ENCODE data around the gene ANKS3. TPM values are rescaled to one million over a fixed set of nuclear protein-coding genes. Genes with fewer than 3 reads are reported as not detected.

ANKS3 gene
- polyA plus RNA-seq, 1 donor (not counting 4 experiments of a cell fraction or from before 2014, with no cell fraction given), result 11.7 TPM

- no peaks in the 10 kb centered on the region for H3K9me1 ChIP-seq (ENCODE audit: control insufficient read depth, extremely low read depth, insufficient read depth, low read length)
- DNase-seq (ENCODE audit: low read depth, low spot score) (no peak), FAIRE-seq (no peak)
- no peak overlapping the region for H3K27ac ChIP-seq (ENCODE audit: control insufficient read depth, insufficient read depth, low read length)
- dilution Hi-C loops (cut with MboI; ENCODE audit: extremely low pct_ligation_motif_present, low sequenced_read_pairs), result no loop called here
- H3K4me2 ChIP-seq (ENCODE audit: control insufficient read depth, extremely low read depth, insufficient read depth, low read depth, low read length), result no peak overlapping the region
- H3K9ac ChIP-seq (ENCODE audit: control insufficient read depth, extremely low read depth, insufficient read depth, low read length), result no peak overlapping the region
- H3K4me1 ChIP-seq (ENCODE audit: control insufficient read depth, extremely low read depth, insufficient read depth, low read length), result peaks cover 3% of the 10 kb centered on the region
- no peak overlapping the region for H2AFZ ChIP-seq (ENCODE audit: control insufficient read depth, low read length)
- no peaks in the 10 kb centered on the region for H3K9me3 ChIP-seq (ENCODE audit: control insufficient read depth, low read depth, low read length)
- no peaks in the 10 kb centered on the region for H3K27me3 ChIP-seq (ENCODE audit: control insufficient read depth, extremely low read depth, insufficient read depth, low read length)
- no peak overlapping the region for H3K4me3 ChIP-seq (ENCODE audit: control insufficient read depth in 2 of 3, extremely low read depth in 1 of 3, insufficient read depth in 2 of 3, low read depth in 1 of 3, low read length in 3 of 3)
- no peaks in the 10 kb centered on the region for H4K20me1 ChIP-seq (ENCODE audit: control insufficient read depth, extremely low read depth, insufficient read depth, low read length)
- H3K36me3 ChIP-seq (ENCODE audit: control insufficient read depth in 2 of 2, extremely low read depth in 1 of 2, insufficient read depth in 2 of 2, low read length in 2 of 2), result peaks cover 19 to 29% of the 10 kb centered on the region in 2 experiments
- no peaks in the 10 kb centered on the region for H3K79me2 ChIP-seq (ENCODE audit: control insufficient read depth, insufficient read depth, low read length)
- TF ChIP-seq EZH2 (IDR thresholded peaks at IDR 0.05; ENCODE audit: low read length) (no peak), CTCF (optimal IDR thresholded peaks at IDR 0.05 in 1 of 3, IDR thresholded peaks at IDR 0.05 in 1 of 3, conservative IDR thresholded peaks at IDR 0.05 in 1 of 3; ENCODE audit: extremely low read depth in 1 of 3, insufficient read depth in 2 of 3, low read length in 3 of 3) (no peak)
Measured at GRCh38 chr16:4698321-4699045, 35.6 kb downstream of the ANKS3 start.

GRCh38 chr16:4697848-4698291 is 36.2 kb downstream of the ANKS3 start:
- FAIRE-seq, result no peak

More at GRCh38 chr16:4697848-4698291, 36.2 kb downstream of the ANKS3 start:
- H3K9ac ChIP-seq (ENCODE audit: control insufficient read depth, extremely low read depth, insufficient read depth, low read length), result no peak overlapping the region
- H3K27me3 ChIP-seq (ENCODE audit: control insufficient read depth, extremely low read depth, insufficient read depth, low read length), result no peaks in the 10 kb centered on the region
- H3K9me3 ChIP-seq (ENCODE audit: control insufficient read depth, low read depth, low read length), result no peaks in the 10 kb centered on the region
- H4K20me1 ChIP-seq (ENCODE audit: control insufficient read depth, extremely low read depth, insufficient read depth, low read length), result no peaks in the 10 kb centered on the region
- no peak overlapping the region for H3K27ac ChIP-seq (ENCODE audit: control insufficient read depth, insufficient read depth, low read length)
- H3K4me3 ChIP-seq (ENCODE audit: control insufficient read depth in 2 of 3, extremely low read depth in 1 of 3, insufficient read depth in 2 of 3, low read depth in 1 of 3, low read length in 3 of 3), result no peak overlapping the region
- H3K36me3 ChIP-seq (ENCODE audit: control insufficient read depth in 2 of 2, extremely low read depth in 1 of 2, insufficient read depth in 2 of 2, low read length in 2 of 2), result peaks cover 19 to 29% of the 10 kb centered on the region in 2 experiments
- H3K4me1 ChIP-seq (ENCODE audit: control insufficient read depth, extremely low read depth, insufficient read depth, low read length), result peaks cover 6% of the 10 kb centered on the region
- H3K9me1 ChIP-seq (ENCODE audit: control insufficient read depth, extremely low read depth, insufficient read depth, low read length), result no peaks in the 10 kb centered on the region
- H2AFZ ChIP-seq (ENCODE audit: control insufficient read depth, low read length), result no peak overlapping the region
- H3K4me2 ChIP-seq (ENCODE audit: control insufficient read depth, extremely low read depth, insufficient read depth, low read depth, low read length), result no peak overlapping the region
- no peak for TF ChIP-seq CTCF (optimal IDR thresholded peaks at IDR 0.05 in 1 of 3, IDR thresholded peaks at IDR 0.05 in 1 of 3, conservative IDR thresholded peaks at IDR 0.05 in 1 of 3; ENCODE audit: extremely low read depth in 1 of 3, insufficient read depth in 2 of 3, low read length in 3 of 3)
- TF ChIP-seq EZH2 (IDR thresholded peaks at IDR 0.05; ENCODE audit: low read length), result no peak
- dilution Hi-C loops (cut with MboI; ENCODE audit: extremely low pct_ligation_motif_present, low sequenced_read_pairs), result no loop called here
- H3K79me2 ChIP-seq (ENCODE audit: control insufficient read depth, insufficient read depth, low read length), result no peaks in the 10 kb centered on the region
- DNase-seq (ENCODE audit: low read depth, low spot score), result no peak

Data from keratinocyte (primary cell).